ENCODE results near the gene CHI3L1.

Gene CHI3L1

GRCh38 chr1:203175827-203176241 is 10.7 kb downstream of the CHI3L1 start:
- no peak for DNase-seq (ENCODE audit: low read depth, low spot score)
- peaks cover 5% of the 10 kb centered on the region for H3K4me1 ChIP-seq (ENCODE audit: control insufficient read depth, insufficient read depth, low read length)

GRCh38 chr1:203175237-203175826 is 11.2 kb downstream of the CHI3L1 start, which contains the start of gene MYBPH:
Gene MYBPH (minus strand): TSS chr1:203175826. CDS start chr1:203175755, 71 bp downstream.
- no peak for DNase-seq (ENCODE audit: low read depth, low spot score)
- Histone ChIP-seq H3K36me3 (ENCODE audit: control insufficient read depth, insufficient read depth, low read length) (no peaks in the 10 kb centered on the region), H3K27me3 (ENCODE audit: control insufficient read depth, insufficient read depth, low read length) (no peaks in the 10 kb centered on the region), H3K9me3 (ENCODE audit: control insufficient read depth, insufficient read depth, low read length) (no peaks in the 10 kb centered on the region), H3K27ac (ENCODE audit: low read length) (no peak within 1 kb of the TSS), H3K4me3 (ENCODE audit: low read length) (no peak within 1 kb of the TSS), H3K4me1 (ENCODE audit: control insufficient read depth, insufficient read depth, low read length) (peaks cover 5% of the 10 kb centered on the region)
- no CpG with 5 or more reads among the region's 5 CpGs for WGBS (ENCODE audit: insufficient coverage, insufficient read length)

More at GRCh38 chr1:203175827-203176241, 10.7 kb downstream of the CHI3L1 start:
- no peaks in the 10 kb centered on the region for H3K27me3 ChIP-seq (ENCODE audit: control insufficient read depth, insufficient read depth, low read length)
- H3K4me3 ChIP-seq (ENCODE audit: low read length): no peak overlapping the region
- WGBS (ENCODE audit: insufficient coverage, insufficient read length): no CpG with 5 or more reads among the region's 9 CpGs
- H3K9me3 ChIP-seq (ENCODE audit: control insufficient read depth, insufficient read depth, low read length): no peaks in the 10 kb centered on the region
- H3K27ac ChIP-seq (ENCODE audit: low read length): no peak overlapping the region
- H3K36me3 ChIP-seq (ENCODE audit: control insufficient read depth, insufficient read depth, low read length): no peaks in the 10 kb centered on the region

GRCh38 chr1:203174324-203174985 is 12.0 kb downstream of the CHI3L1 start:
- DNase-seq (ENCODE audit: low read depth, low spot score): no peak
- H3K27ac ChIP-seq (ENCODE audit: low read length): no peak overlapping the region
- H3K4me1 ChIP-seq (ENCODE audit: control insufficient read depth, insufficient read depth, low read length): peaks cover 5% of the 10 kb centered on the region
- H3K4me3 ChIP-seq (ENCODE audit: low read length): no peak overlapping the region
- no peaks in the 10 kb centered on the region for H3K27me3 ChIP-seq (ENCODE audit: control insufficient read depth, insufficient read depth, low read length)
- no CpG with 5 or more reads among the region's 12 CpGs for WGBS (ENCODE audit: insufficient coverage, insufficient read length)
- H3K36me3 ChIP-seq (ENCODE audit: control insufficient read depth, insufficient read depth, low read length): no peaks in the 10 kb centered on the region
- H3K9me3 ChIP-seq (ENCODE audit: control insufficient read depth, insufficient read depth, low read length): no peaks in the 10 kb centered on the region

- H3K27me3 ChIP-seq (ENCODE audit: control insufficient read depth, insufficient read depth, low read length): no peaks in the 10 kb centered on the region
- no CpG with 5 or more reads among the region's 5 CpGs for WGBS (ENCODE audit: insufficient coverage, insufficient read length)
- no peak overlapping the region for H3K27ac ChIP-seq (ENCODE audit: low read length)
- no peaks in the 10 kb centered on the region for H3K9me3 ChIP-seq (ENCODE audit: control insufficient read depth, insufficient read depth, low read length)
- DNase-seq (ENCODE audit: low read depth, low spot score): no peak
- H3K4me3 ChIP-seq (ENCODE audit: low read length): no peak overlapping the region
- H3K4me1 ChIP-seq (ENCODE audit: control insufficient read depth, insufficient read depth, low read length): peaks cover 4% of the 10 kb centered on the region; the same call in 1 of the 2 replicates
- no peaks in the 10 kb centered on the region for H3K36me3 ChIP-seq (ENCODE audit: control insufficient read depth, insufficient read depth, low read length)
Measured at GRCh38 chr1:203173566-203173965, 12.9 kb downstream of the CHI3L1 start.

- Histone ChIP-seq H3K9me3 (ENCODE audit: control insufficient read depth, insufficient read depth, low read length) (no peaks in the 10 kb centered on the region), H3K27me3 (ENCODE audit: control insufficient read depth, insufficient read depth, low read length) (no peaks in the 10 kb centered on the region), H3K4me3 (ENCODE audit: low read length) (no peak overlapping the region), H3K4me1 (ENCODE audit: control insufficient read depth, insufficient read depth, low read length) (peaks cover under 1% of the 10 kb centered on the region; the same call in 1 of the 2 replicates), H3K36me3 (ENCODE audit: control insufficient read depth, insufficient read depth, low read length) (no peaks in the 10 kb centered on the region), H3K27ac (ENCODE audit: low read length) (no peak overlapping the region)
- no CpG with 5 or more reads among the region's 2 CpGs for WGBS (ENCODE audit: insufficient coverage, insufficient read length)
- no peak for DNase-seq (ENCODE audit: low read depth, low spot score)
Measured at GRCh38 chr1:203173011-203173555, 13.4 kb downstream of the CHI3L1 start.

GRCh38 chr1:203172184-203173010 is 14.1 kb downstream of the CHI3L1 start:
- no CpG with 5 or more reads among the region's 8 CpGs for WGBS (ENCODE audit: insufficient coverage, insufficient read length)
- Histone ChIP-seq H3K27me3 (ENCODE audit: control insufficient read depth, insufficient read depth, low read length) (no peaks in the 10 kb centered on the region), H3K27ac (ENCODE audit: low read length) (no peak overlapping the region), H3K36me3 (ENCODE audit: control insufficient read depth, insufficient read depth, low read length) (no peaks in the 10 kb centered on the region), H3K4me3 (ENCODE audit: low read length) (no peak overlapping the region), H3K9me3 (ENCODE audit: control insufficient read depth, insufficient read depth, low read length) (no peaks in the 10 kb centered on the region), H3K4me1 (ENCODE audit: control insufficient read depth, insufficient read depth, low read length) (no peaks in the 10 kb centered on the region)
- peak; percentile 63 for DNase-seq (ENCODE audit: low read depth, low spot score)

GRCh38 chr1:203171341-203172183 is 14.9 kb downstream of the CHI3L1 start:
- H3K4me1 ChIP-seq (ENCODE audit: control insufficient read depth, insufficient read depth, low read length): no peaks in the 10 kb centered on the region; the same call in 1 of the 2 replicates
- no peaks in the 10 kb centered on the region for H3K9me3 ChIP-seq (ENCODE audit: control insufficient read depth, insufficient read depth, low read length)
- H3K4me3 ChIP-seq (ENCODE audit: low read length): no peak overlapping the region
- no peak for DNase-seq (ENCODE audit: low read depth, low spot score)
- H3K36me3 ChIP-seq (ENCODE audit: control insufficient read depth, insufficient read depth, low read length): no peaks in the 10 kb centered on the region
- WGBS (ENCODE audit: insufficient coverage, insufficient read length): no CpG with 5 or more reads among the region's 22 CpGs
- no peaks in the 10 kb centered on the region for H3K27me3 ChIP-seq (ENCODE audit: control insufficient read depth, insufficient read depth, low read length)
- no peak overlapping the region for H3K27ac ChIP-seq (ENCODE audit: low read length)

- Histone ChIP-seq H3K9me3 (ENCODE audit: control insufficient read depth, insufficient read depth, low read length) (no peaks in the 10 kb centered on the region), H3K4me1 (ENCODE audit: control insufficient read depth, insufficient read depth, low read length) (no peaks in the 10 kb centered on the region; the same call in 1 of the 2 replicates), H3K27ac (ENCODE audit: low read length) (no peak overlapping the region), H3K36me3 (ENCODE audit: control insufficient read depth, insufficient read depth, low read length) (no peaks in the 10 kb centered on the region), H3K27me3 (ENCODE audit: control insufficient read depth, insufficient read depth, low read length) (no peaks in the 10 kb centered on the region), H3K4me3 (ENCODE audit: low read length) (no peak overlapping the region)
- no CpG with 5 or more reads among the region's 8 CpGs for WGBS (ENCODE audit: insufficient coverage, insufficient read length)
- no peak for DNase-seq (ENCODE audit: low read depth, low spot score)
Measured at GRCh38 chr1:203170625-203171330, 15.7 kb downstream of the CHI3L1 start.

- H3K27ac ChIP-seq (ENCODE audit: low read length): no peak overlapping the region
- no CpG with 5 or more reads among the region's 21 CpGs for WGBS (ENCODE audit: insufficient coverage, insufficient read length)
- no peaks in the 10 kb centered on the region for H3K36me3 ChIP-seq (ENCODE audit: control insufficient read depth, insufficient read depth, low read length)
- no peak overlapping the region for H3K4me3 ChIP-seq (ENCODE audit: low read length)
- no peaks in the 10 kb centered on the region; the same call in 1 of the 2 replicates for H3K4me1 ChIP-seq (ENCODE audit: control insufficient read depth, insufficient read depth, low read length)
- H3K9me3 ChIP-seq (ENCODE audit: control insufficient read depth, insufficient read depth, low read length): no peaks in the 10 kb centered on the region
- H3K27me3 ChIP-seq (ENCODE audit: control insufficient read depth, insufficient read depth, low read length): no peaks in the 10 kb centered on the region
- no peak for DNase-seq (ENCODE audit: low read depth, low spot score)
Measured at GRCh38 chr1:203169770-203170520, 16.6 kb downstream of the CHI3L1 start.

Data from iPS DF 6.9 (cell line).